K562 (cell line): ENCODE results near the gene KCNJ9. TPM values are rescaled to one million over a fixed set of nuclear protein-coding genes. Genes with fewer than 3 reads are reported as not detected.

Experiments
- CGGBP1 ChIP-seq: fragments of 250-450 bp; sonication (Bioruptor Pico); IDR thresholded peaks from 2 replicates; pipeline ENCODE4 v1.9.0; 2021; ENCODE audit warnings: mild to moderate bottlenecking
- CTCFL ChIP-seq: IDR thresholded peaks from 2 replicates; pipeline ENCODE4 v1.6.1; 2011; ENCODE audit warnings: borderline replicate concordance, low read depth, mild to moderate bottlenecking, moderate library complexity, low read length; ENCODE audit not compliant: insufficient read depth, poor library complexity, severe bottlenecking
- MYC ChIP-seq, 2 experiments: fragments of 250-450 bp in 1 of 2; sonication (Bioruptor Pico) in 1 of 2; IDR thresholded peaks; 2 replicates each; pipeline versions ENCODE4 v1.5.1 to v1.6.1; 2012 to 2021; ENCODE audit warnings: low read depth in 2 of 2, borderline replicate concordance in 1 of 2, improper control_type of control experiment in 1 of 2, low read length in 1 of 2, mild to moderate bottlenecking in 1 of 2, moderate library complexity in 1 of 2
- RNF219 ChIP-seq: fragments of 250-450 bp; sonication (Bioruptor Pico); IDR thresholded peaks from 2 replicates; pipeline ENCODE4 v1.5.0; 2022; ENCODE audit warnings: mild to moderate bottlenecking
- SMARCB1 ChIP-seq: IDR thresholded peaks from 2 replicates; pipeline ENCODE4 v1.6.1; 2011; ENCODE audit warnings: improper control_type of control experiment, low read depth; ENCODE audit not compliant: insufficient read length
- XRCC3 ChIP-seq: fragments of 450-650 bp; IDR thresholded peaks from 2 replicates; pipeline ENCODE4 v1.6.1; 2017; ENCODE audit warnings: mild to moderate bottlenecking, moderate library complexity
- ZKSCAN3 ChIP-seq: fragments of 250-450 bp; sonication (Bioruptor Pico); IDR thresholded peaks from 2 replicates; pipeline ENCODE4 v1.4.0; 2020
- ZNF146 ChIP-seq: IDR thresholded peaks from one replicate; pipeline ENCODE4 v1.6.1; 2018; ENCODE audit warnings: missing compliant biosample characterization; ENCODE audit not compliant: unreplicated experiment
- ZNF511 ChIP-seq: sonication (generic); formaldehyde crosslinking; IDR thresholded peaks from 2 replicates; pipeline ENCODE4 v1.8.0; 2022; ENCODE audit warnings: mild to moderate bottlenecking, missing genetic modification reagents
- polyA plus RNA-seq, 8 experiments: library from polyadenylated mRNA; depleted of rRNA in 4 of 8; stranded (reverse) in 5 of 8; unstranded in 3 of 8; fragments of >200 nt; fragmentation: Nextera tagmentation in 2 of 8; fragmentation: Illumina TruSeq in 1 of 8; extraction: Ambion mirVana in 2 of 8; extraction: Trizol in 1 of 8; gene quantifications; 2 replicates each; pipeline versions ENCODE4 v1.2.1 to v1.2.3, GENCODE V29; 2011 to 2014; ENCODE audit warnings: inconsistent platforms in 1 of 8, missing spikeins in 1 of 8
- total RNA-seq, 7 experiments: library from RNA; depleted of rRNA in 6 of 7; stranded (reverse); fragments of >200 nt in 6 of 7; fragmentation: Illumina TruSeq in 2 of 7; extraction: Trizol in 2 of 7; gene quantifications; 2 replicates each; pipeline versions ENCODE4 v1.2.1 to v1.2.3, GENCODE V29; 2011 to 2021; ENCODE audit warnings: low replicate concordance in 1 of 7

The KCNJ9 gene
- total and polyA plus RNA-seq, 9 of the 15 experiments (the other 6 are each of a cell fraction or from before 2014, with no cell fraction given) = not detected

GRCh38 chr1:160053548-160054365 lies 27.6 kb upstream of the KCNJ9 start (continued):
- TF ChIP-seq MYC (IDR thresholded peaks at IDR 0.05; ENCODE audit: low read depth, low read length) = no peak
- no peak for TF ChIP-seq MYC (CRISPR knock-in tag; IDR thresholded peaks at IDR 0.05; ENCODE audit: borderline replicate concordance, low read depth)
- no peak for TF ChIP-seq ZNF511 (CRISPR knock-in tag)
- TF ChIP-seq ZKSCAN3 (CRISPR knock-in tag) = no peak
- no peak for TF ChIP-seq SMARCB1
- no peak for TF ChIP-seq ZNF146 (CRISPR knock-in tag)
- TF ChIP-seq CTCFL = no peak
- TF ChIP-seq XRCC3 = no peak
- TF ChIP-seq RNF219 (CRISPR knock-in tag) = no peak
- no peak for TF ChIP-seq CGGBP1 (CRISPR knock-in tag)
